ENCODE results near the gene ISG20.

DNA sequence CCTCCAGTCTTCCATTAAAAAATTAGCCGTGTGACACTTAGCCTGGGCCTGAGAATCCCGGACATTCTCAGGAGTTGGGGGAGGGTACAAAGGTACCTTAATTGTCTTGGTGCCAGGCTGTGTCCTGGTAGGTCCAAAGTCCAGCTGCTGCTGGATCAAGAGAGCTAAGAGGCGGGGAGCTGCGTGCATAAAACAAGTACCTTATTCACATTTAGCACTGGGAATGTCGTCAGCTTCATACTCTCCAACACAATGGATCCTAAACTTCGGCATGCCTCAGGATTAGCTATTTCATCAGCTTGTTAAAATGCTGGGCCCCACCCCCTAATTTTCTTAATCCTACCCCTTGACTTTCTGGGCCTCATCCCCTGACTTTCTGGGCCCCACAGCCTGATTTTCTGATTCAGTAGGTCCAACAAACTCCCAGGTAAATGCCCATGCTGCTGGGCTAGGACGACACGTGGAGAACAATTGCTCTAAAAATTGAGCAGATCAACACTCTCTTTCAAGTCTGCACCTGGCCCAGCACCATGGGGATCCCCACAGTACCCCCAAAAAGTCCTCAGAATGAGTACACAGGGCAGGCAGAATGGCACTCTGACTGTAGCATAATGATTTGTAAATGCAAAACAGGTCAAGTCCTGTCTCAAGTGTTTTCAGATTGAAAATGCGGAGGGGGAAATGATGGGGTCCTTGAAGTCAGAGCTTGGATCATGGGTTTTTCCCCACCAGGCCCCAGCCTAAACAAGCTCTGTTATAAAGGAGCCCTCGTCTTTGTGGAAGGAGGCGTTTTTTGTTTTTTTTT is 23.3 kb upstream of the ISG20 start:
- TF ChIP-seq, protein P1, sequence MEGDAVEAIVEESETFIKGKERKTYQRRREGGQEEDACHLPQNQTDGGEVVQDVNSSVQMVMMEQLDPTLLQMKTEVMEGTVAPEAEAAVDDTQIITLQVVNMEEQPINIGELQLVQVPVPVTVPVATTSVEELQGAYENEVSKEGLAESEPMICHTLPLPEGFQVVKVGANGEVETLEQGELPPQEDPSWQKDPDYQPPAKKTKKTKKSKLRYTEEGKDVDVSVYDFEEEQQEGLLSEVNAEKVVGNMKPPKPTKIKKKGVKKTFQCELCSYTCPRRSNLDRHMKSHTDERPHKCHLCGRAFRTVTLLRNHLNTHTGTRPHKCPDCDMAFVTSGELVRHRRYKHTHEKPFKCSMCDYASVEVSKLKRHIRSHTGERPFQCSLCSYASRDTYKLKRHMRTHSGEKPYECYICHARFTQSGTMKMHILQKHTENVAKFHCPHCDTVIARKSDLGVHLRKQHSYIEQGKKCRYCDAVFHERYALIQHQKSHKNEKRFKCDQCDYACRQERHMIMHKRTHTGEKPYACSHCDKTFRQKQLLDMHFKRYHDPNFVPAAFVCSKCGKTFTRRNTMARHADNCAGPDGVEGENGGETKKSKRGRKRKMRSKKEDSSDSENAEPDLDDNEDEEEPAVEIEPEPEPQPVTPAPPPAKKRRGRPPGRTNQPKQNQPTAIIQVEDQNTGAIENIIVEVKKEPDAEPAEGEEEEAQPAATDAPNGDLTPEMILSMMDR (IDR thresholded peaks at IDR 0.05): no peak
- TF ChIP-seq EZH2 (IDR thresholded peaks at IDR 0.05): no peak
